HAP-1 (cell line): Measurements from ENCODE around the gene RD3L.

ENCODE experiments used
- DNase-seq, 2 experiments: peaks; one replicate each; pipeline ENCODE4 v3.0.0-alpha.2; 2016 to 2020; ENCODE audit warnings: low spot score in 2 of 2
- H3K27me3 ChIP-seq: fragments of 250-450 bp; sonication (Bioruptor Pico); 2 replicates; pipeline ENCODE4 v1.5.1; 2020; ENCODE audit warnings: low read depth, mild to moderate bottlenecking, moderate library complexity
- H3K36me3 ChIP-seq: fragments of 250-450 bp; sonication (Bioruptor Pico); replicated peaks from 2 replicates; pipeline ENCODE4 v1.5.1; 2020; ENCODE audit warnings: mild to moderate bottlenecking
- H3K4me1 ChIP-seq: fragments of 250-450 bp; sonication (Bioruptor Pico); 2 replicates; pipeline ENCODE4 v1.5.1; 2020; ENCODE audit warnings: mild to moderate bottlenecking
- H3K4me3 ChIP-seq: fragments of 250-450 bp; sonication (Bioruptor Pico); 2 replicates; pipeline ENCODE4 v1.5.1; 2020; ENCODE audit warnings: mild to moderate bottlenecking, moderate library complexity
- H3K9me3 ChIP-seq: fragments of 250-450 bp; sonication (Bioruptor Pico); 2 replicates; pipeline ENCODE4 v1.5.1; 2020; ENCODE audit warnings: mild to moderate bottlenecking, moderate library complexity
- in situ Hi-C: fragments of 300-500 bp; cut with MboI; formaldehyde crosslinking; loops from 3 replicates; pipeline ENCODE4 v1.14.3; 2020; ENCODE audit warnings: low sequenced_read_pairs, inconsistent platforms, mixed read lengths

Gene RD3L

DNA sequence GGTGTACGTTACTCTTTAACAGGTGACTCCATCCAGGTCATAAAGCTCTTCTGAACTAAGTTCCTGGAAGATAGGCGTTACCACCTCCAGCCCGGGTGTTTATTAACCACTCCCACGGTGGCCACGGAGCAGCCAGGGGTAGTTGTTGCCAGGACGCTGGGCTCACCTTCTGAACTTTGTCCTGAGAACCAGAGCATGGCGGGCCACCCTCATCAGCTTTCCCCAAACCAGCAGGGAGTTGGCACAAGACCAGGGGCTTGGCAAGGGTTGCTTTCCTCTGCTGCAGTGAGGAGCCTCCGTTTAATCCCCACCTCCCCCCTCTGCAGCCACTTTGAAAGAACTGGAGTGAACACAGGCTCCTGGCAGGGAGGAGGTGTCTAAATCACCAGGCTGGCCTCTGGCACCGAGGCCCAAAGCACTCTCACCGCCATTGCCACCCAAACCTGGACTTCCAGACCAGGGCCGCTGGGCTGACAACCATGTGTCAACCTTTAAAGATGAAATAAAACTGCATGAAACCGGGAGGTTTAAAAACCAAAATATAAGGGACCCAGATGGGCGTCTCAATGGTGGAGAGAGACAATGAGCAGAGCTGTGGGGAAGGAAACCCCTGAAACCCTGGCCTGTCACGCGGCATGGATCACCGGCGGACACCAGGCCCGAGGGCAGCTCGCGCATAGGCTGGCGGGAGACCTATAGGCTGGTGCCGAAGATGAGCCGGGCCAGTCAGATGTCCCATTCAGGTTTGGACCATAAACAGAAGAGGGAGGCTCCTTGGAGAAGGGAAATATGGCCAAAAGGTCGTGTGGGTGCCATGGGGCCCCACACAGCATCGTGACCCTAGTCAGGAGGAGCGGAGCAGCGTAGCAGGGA is 45.0 kb downstream of the RD3L start:
- H3K27me3 ChIP-seq, result no peaks in the 10 kb centered on the region

DNA sequence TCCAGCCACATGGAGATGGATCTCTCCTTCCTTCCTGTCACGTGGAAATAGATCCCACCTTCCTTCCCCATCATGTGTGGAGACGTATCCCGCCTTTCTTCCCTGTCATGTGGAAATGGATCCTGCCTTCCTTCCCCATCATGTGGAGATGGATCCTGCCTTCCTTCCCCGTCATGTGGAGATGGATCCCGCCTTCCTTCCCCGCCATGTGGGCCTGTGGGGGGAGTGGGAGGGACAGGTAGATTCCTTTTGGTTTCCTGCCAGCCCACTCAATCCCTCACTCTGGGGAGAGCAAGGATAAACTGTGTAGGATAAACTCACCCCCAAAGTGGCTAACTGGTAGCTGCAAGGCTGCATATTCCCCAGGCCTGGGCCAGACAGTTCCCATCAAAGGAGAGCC is 45.8 kb downstream of the RD3L start:
- in situ Hi-C loops, result no loop called here

More for the DNA sequence above, 45.0 kb downstream of the RD3L start:
- Histone ChIP-seq H3K4me3 (no peak overlapping the region), H3K4me1 (no peaks in the 10 kb centered on the region), H3K36me3 (no peaks in the 10 kb centered on the region), H3K9me3 (no peaks in the 10 kb centered on the region)
- in situ Hi-C loops, result no loop called here
- DNase-seq, result no peak

DNA sequence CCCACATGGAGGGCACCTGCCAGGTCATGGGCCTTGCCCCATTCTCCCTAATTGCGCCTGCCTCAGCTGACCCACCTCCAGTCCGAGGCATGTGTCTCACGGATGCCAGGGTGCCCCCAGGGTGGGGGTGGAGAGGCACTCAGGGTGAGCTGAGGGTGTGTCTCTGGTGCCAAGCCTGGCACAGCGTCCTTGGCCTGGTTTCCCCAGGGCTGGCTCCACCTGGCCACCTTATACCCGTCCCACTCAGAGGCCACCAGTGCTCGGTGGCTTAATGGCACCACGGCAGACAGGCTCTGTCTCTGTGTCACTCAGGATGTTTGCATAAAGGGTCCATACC is 47.6 kb downstream of the RD3L start:
- H3K27me3 ChIP-seq, result no peaks in the 10 kb centered on the region
- H3K4me3 ChIP-seq, result no peak overlapping the region
- H3K9me3 ChIP-seq, result no peaks in the 10 kb centered on the region
- H3K4me1 ChIP-seq, result no peaks in the 10 kb centered on the region
- no peak for DNase-seq
- in situ Hi-C loops, result no loop called here
- no peaks in the 10 kb centered on the region for H3K36me3 ChIP-seq

More for the DNA sequence above, 45.8 kb downstream of the RD3L start:
- no peaks in the 10 kb centered on the region for H3K36me3 ChIP-seq
- no peaks in the 10 kb centered on the region for H3K4me1 ChIP-seq
- no peaks in the 10 kb centered on the region for H3K9me3 ChIP-seq
- no peaks in the 10 kb centered on the region for H3K27me3 ChIP-seq
- no peak overlapping the region for H3K4me3 ChIP-seq
- DNase-seq, result no peak

DNA sequence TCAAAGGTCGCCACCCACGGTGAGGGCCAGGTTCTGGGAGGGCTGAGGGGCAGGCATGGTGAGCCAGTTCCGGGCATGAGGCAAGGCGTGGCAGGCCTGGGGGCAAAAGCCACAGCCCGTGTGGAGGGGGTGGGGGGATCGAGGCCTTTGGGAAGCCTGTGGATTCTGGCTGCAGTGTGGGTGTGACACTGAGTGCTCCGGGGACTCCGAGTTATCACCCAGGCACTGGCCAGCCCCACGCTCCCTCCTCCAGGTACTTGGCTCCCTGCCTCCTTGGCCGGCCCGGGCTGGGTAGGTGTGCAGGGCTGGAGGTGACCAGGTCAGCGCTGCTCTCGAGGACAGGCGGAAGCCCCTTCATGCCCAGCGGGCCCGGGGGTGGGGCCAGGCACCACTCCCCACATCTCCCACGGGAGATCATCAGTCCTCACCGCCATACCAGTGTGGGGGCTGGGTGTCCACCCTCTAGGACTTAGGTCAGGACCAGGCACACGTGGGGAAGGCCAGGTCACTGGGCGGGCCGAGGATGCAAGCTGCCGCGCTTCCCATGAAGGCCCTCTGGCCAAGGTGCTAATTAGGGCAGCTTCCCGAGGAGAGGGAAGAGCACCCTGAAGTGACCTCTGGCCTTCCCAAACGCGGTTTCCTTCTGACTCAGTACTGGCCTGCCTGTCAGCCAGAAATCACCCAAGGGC is 48.2 kb downstream of the RD3L start:
- in situ Hi-C loops, result no loop called here
- Histone ChIP-seq H3K36me3 (no peaks in the 10 kb centered on the region), H3K4me3 (no peak overlapping the region), H3K4me1 (no peaks in the 10 kb centered on the region), H3K9me3 (no peaks in the 10 kb centered on the region), H3K27me3 (no peaks in the 10 kb centered on the region)
- no peak for DNase-seq

DNA sequence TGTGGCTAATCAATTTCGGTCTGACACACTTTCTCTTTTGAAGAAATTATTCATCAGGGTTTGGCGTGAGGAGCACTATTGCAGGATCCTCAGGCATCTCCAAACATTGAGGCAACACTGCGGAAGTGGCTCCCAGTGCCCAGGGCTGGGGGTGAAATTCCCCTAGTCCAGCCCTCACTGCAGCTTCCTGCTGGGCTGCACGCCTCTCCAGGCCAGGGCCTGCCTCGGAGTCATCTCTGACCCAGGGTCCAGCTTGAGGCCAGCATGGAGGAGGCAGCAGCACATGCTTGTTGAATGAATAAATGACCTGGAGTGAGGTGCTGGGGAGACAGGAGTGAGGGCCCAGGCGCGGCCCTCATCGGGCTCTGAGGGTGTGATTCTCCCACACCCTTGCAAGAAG is 50.1 kb downstream of the RD3L start:
- no peak for DNase-seq
- no peaks in the 10 kb centered on the region for H3K4me1 ChIP-seq
- in situ Hi-C loops, result no loop called here
- no peak overlapping the region for H3K4me3 ChIP-seq
- no peaks in the 10 kb centered on the region for H3K27me3 ChIP-seq
- no peaks in the 10 kb centered on the region for H3K36me3 ChIP-seq
- no peaks in the 10 kb centered on the region for H3K9me3 ChIP-seq

DNA sequence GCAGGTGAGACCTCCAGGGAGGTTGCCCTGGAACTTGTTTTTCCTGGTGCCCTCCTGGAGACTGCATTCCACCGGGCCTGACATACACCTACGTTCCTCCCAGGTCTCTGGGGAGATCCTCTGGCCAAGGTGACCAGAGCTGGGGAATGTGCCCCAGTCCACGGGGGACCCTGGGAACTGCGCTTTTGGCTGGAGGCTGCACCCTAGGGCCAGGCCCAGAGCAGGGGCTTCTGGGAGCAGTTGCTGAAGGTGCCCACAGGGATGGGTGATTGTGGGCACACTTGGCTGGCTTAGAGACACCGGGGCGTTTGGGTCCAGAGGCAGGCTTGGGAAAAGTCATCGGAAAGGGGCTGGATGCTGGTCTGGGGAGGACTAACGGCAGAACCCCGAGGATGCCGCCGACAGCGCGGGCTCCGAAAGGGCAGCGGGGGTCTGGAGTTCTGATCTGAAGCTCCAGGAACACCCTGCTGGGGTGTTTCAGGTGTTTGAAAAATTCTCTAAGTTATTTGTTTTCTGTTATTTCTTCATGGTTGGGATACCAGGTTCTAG is 50.6 kb downstream of the RD3L start:
- no peak overlapping the region for H3K4me3 ChIP-seq
- H3K36me3 ChIP-seq, result no peaks in the 10 kb centered on the region
- DNase-seq, result no peak
- H3K27me3 ChIP-seq, result no peaks in the 10 kb centered on the region
- no peaks in the 10 kb centered on the region for H3K9me3 ChIP-seq
- in situ Hi-C loops, result no loop called here
- no peaks in the 10 kb centered on the region for H3K4me1 ChIP-seq

DNA sequence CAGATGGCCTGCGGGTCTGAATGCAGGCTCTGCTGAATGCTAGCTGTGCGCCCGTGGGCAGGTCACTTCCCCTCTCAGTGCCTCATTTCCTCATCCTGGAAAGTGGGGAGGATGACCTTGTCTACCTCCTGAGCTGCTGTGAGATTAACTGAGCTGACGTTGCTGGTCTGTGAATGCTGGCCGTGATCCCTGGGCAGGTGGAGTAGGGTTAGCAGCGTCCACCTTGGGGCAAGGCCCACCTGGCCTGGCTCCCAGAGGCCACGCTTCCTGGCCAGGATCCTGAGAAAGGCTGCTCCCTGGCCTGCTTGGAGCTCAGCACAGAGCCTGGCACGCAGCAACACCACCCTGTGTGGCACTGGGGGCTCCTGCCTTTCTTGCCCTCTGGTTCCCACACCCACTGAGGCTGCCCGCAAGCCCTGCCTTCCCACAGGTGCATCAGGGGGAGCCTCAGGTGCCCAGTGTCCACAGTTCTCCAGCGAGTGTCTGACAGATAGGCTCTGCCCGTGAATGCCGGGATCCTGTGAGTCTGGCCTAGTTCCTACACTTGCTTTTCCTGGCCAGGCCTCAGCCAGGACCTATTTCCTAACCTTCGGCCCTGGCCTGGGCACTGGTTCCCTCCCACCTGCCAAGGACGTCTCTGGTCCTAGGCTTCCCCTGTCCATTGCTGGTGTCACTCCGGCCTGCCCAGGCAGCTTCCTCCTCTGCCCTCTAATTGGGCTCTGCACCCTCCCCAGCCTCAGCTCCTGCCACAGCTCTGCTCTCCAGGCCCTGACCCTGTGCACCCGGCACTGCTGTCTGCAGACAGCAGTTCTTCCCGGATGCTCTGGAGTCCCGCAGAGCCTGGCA is 51.3 kb downstream of the RD3L start:
- no peaks in the 10 kb centered on the region for H3K36me3 ChIP-seq
- H3K4me1 ChIP-seq, result no peaks in the 10 kb centered on the region
- DNase-seq, result no peak
- H3K9me3 ChIP-seq, result no peaks in the 10 kb centered on the region
- in situ Hi-C loops, result no loop called here
- no peak overlapping the region for H3K4me3 ChIP-seq
- no peaks in the 10 kb centered on the region for H3K27me3 ChIP-seq
